ENCODE data around the gene C19orf44. TPM values are rescaled to one million over a fixed set of nuclear protein-coding genes. Genes with fewer than 3 reads are reported as not detected.

Gene C19orf44
- polyA plus RNA-seq, 1 experiment, result 2.3 TPM

GRCh38 chr19:16530540-16531379 is 34.6 kb downstream of the C19orf44 start:
- TF ChIP-seq CTCF (IDR thresholded peaks at IDR 0.05; ENCODE audit: low read depth, low read length), result no peak
- H3K9me3 ChIP-seq (ENCODE audit: control insufficient read depth, insufficient read depth, low read length), result no peaks in the 10 kb centered on the region; the same call in 1 of the 2 replicates
- no peak for DNase-seq (ENCODE audit: low read depth, low spot score)
- ChIA-PET POLR2A (no interaction called here), CTCF (no interaction called here)
- no peak overlapping the region for H3K27ac ChIP-seq (ENCODE audit: low read depth, low read length)
- H3K4me3 ChIP-seq (ENCODE audit: low read depth, low read length), result no peak overlapping the region
- H3K27me3 ChIP-seq (ENCODE audit: control insufficient read depth, insufficient read depth, low read length), result no peaks in the 10 kb centered on the region

DNA sequence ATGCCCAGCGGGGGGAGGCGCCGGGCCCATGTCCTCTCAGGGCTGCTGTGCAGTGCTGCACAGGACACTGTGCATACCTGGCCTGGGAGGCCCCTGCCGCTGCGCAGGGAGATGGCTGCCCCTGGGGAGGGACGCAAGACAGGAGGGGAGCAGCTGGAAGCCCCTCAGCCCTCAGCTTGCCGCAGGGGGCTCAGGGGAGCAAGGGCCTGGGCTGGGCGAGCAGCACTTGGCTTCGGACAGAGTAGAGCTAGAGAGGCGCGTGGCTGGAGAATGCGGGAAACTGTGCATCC is 35.1 kb downstream of the C19orf44 start:
- Histone ChIP-seq H3K9me3 (ENCODE audit: control insufficient read depth, insufficient read depth, low read length) (no peaks in the 10 kb centered on the region; the same call in 1 of the 2 replicates), H3K4me3 (ENCODE audit: low read depth, low read length) (no peak overlapping the region), H3K27ac (ENCODE audit: low read depth, low read length) (no peak overlapping the region), H3K27me3 (ENCODE audit: control insufficient read depth, insufficient read depth, low read length) (no peaks in the 10 kb centered on the region)
- CTCF ChIA-PET, result no interaction called here
- no peak for DNase-seq (ENCODE audit: low read depth, low spot score)
- no peak for TF ChIP-seq CTCF (IDR thresholded peaks at IDR 0.05; ENCODE audit: low read depth, low read length)
- POLR2A ChIA-PET, result no interaction called here

DNA sequence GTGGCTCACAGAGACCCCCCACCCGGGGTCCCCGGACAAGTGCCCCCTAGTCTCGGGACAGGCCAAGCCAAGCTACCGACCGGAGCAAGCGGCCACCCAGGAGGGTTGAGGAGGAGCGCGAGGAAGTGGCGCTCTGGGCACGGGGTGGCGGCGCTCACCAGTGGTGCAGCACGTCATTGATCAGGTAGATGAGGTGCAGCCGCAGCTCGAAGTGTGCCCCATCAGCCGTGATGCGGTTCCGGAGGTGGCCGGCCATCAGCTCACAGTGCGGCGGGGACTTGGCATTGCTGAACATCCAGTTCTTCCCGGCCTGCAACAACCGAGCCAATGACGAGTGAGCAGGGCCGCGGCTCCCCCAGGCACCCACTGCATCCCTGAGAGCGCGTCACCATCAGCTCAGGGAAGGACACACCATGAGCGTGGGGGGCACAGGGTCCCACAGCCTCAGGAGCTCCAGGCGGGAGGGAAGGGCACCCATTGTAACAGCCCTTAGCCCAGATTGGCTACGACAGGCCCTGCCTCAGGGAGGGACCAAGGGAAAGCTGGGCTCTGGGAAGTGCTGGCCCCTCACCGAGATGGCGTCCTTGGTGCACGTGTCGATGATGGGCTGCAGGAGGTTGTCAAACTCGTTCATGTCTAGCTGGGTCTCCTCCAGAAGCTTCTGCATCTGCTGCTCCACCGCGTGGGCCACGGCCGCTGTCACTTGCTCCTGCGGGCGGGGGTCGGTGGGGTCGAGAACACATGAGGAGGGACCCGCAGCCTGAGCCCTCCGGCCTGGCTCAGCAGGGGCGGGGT is 36.4 kb downstream of the C19orf44 start:
- DNase-seq (ENCODE audit: low read depth, low spot score), result no peak
- Histone ChIP-seq H3K27me3 (ENCODE audit: control insufficient read depth, insufficient read depth, low read length) (no peaks in the 10 kb centered on the region), H3K27ac (ENCODE audit: low read depth, low read length) (no peak overlapping the region), H3K4me3 (ENCODE audit: low read depth, low read length) (no peak overlapping the region), H3K9me3 (ENCODE audit: control insufficient read depth, insufficient read depth, low read length) (no peaks in the 10 kb centered on the region; the same call in 1 of the 2 replicates)
- ChIA-PET CTCF (interaction anchor here (0.6 kb wide), 1 partner anchor 10 kb away, joined by 3 read pairs; no protein-coding TSS in a partner anchor), POLR2A (no interaction called here)
- TF ChIP-seq CTCF (IDR thresholded peaks at IDR 0.05; ENCODE audit: low read depth, low read length), result no peak

DNA sequence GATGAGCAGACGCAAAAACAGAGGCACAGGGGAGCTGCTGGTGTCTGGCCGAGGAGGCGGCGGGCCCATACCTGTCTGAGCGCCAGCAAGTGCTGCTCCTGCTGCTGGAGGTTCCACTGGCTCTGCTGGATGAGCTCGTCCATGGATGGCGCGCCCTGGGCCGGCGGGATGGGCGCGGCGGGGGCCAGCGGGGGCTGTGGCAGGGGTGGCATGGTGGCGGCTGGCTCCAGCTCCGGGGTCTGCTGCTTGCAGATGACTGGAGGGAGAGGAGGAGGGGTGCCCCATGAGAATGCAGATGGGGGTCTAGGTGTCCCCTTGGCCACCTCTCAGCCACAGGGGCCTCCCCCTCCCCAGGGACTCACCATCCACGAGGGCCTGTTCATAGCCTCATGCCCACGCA is 39.2 kb downstream of the C19orf44 start:
- H3K27me3 ChIP-seq (ENCODE audit: control insufficient read depth, insufficient read depth, low read length), result no peaks in the 10 kb centered on the region
- CTCF ChIA-PET, result no interaction called here

More for the DNA sequence above, 39.2 kb downstream of the C19orf44 start:
- no peak overlapping the region for H3K27ac ChIP-seq (ENCODE audit: low read depth, low read length)
- 0 out of 2 replicates have a peak, but pooled peaks cover 2% of the 10 kb centered on the region for H3K9me3 ChIP-seq (ENCODE audit: control insufficient read depth, insufficient read depth, low read length)
- no peak for DNase-seq (ENCODE audit: low read depth, low spot score)
- POLR2A ChIA-PET, result no interaction called here
- no peak overlapping the region for H3K4me3 ChIP-seq (ENCODE audit: low read depth, low read length)
- TF ChIP-seq CTCF (IDR thresholded peaks at IDR 0.05; ENCODE audit: low read depth, low read length), result no peak
